Calu3 (cell line): ENCODE data around the gene JAZF1. TPM values are rescaled to one million over a fixed set of nuclear protein-coding genes. Genes with fewer than 3 reads are reported as not detected.

ENCODE experiments used
- BruUV-seq: library from RNA; stranded (reverse); fragments of 400-500 nt; replicated peaks from 2 replicates; lab custom pipeline; 2021; lab: Mats Ljungman, UMichigan
- CTCF ChIA-PET: fragments of 300-600 bp; sonication (Branson Sonifier 250); formaldehyde crosslinking; loops from one replicate; lab custom pipeline; 2022; ENCODE audit warnings: antibody characterized with exemption; lab: Charles Lee
- DNase-seq: peaks from one replicate; pipeline ENCODE4 v3.0.0; 2022
- H3K27ac Mint-ChIP-seq: one replicate; pipeline ENCODE4 v1.8.0; 2022; ENCODE audit warnings: mixed read lengths; ENCODE audit not compliant: unreplicated experiment
- H3K27me3 Mint-ChIP-seq: one replicate; pipeline ENCODE4 v1.8.0; 2022; ENCODE audit warnings: mixed read lengths; ENCODE audit not compliant: unreplicated experiment
- H3K36me3 Mint-ChIP-seq: one replicate; pipeline ENCODE4 v1.8.0; 2022; ENCODE audit warnings: mild to moderate bottlenecking, moderate library complexity, mixed read lengths; ENCODE audit not compliant: insufficient read depth, unreplicated experiment
- H3K4me1 Mint-ChIP-seq: one replicate; pipeline ENCODE4 v1.8.0; 2022; ENCODE audit warnings: mild to moderate bottlenecking, low read depth, mixed read lengths; ENCODE audit not compliant: unreplicated experiment
- H3K4me3 Mint-ChIP-seq: one replicate; pipeline ENCODE4 v1.8.0; 2022; ENCODE audit warnings: mild to moderate bottlenecking, low read depth, moderate library complexity, mixed read lengths; ENCODE audit not compliant: unreplicated experiment
- H3K9me3 Mint-ChIP-seq: one replicate; pipeline ENCODE4 v1.8.0; 2022; ENCODE audit warnings: low read depth, mixed read lengths; ENCODE audit not compliant: unreplicated experiment
- CTCF ChIP-seq: fragments of 200-600 bp; IDR thresholded peaks from one replicate; pipeline ENCODE4 v1.8.0; 2022; ENCODE audit warnings: antibody characterized with exemption; ENCODE audit not compliant: unreplicated experiment
- intact Hi-C: fragments of 100-400 bp; cut with micrococcal nuclease; formaldehyde crosslinking; loops from one replicate; pipeline ENCODE4 v1.10.0; 2022; ENCODE audit not compliant: unreplicated experiment
- total RNA-seq: library from RNA; stranded (reverse); gene quantifications from 2 replicates; pipeline ENCODE4 v1.2.3, GENCODE V29; 2022

The JAZF1 gene
- total RNA-seq, 1 experiment from 2014 or later, result 10.7 TPM

DNA sequence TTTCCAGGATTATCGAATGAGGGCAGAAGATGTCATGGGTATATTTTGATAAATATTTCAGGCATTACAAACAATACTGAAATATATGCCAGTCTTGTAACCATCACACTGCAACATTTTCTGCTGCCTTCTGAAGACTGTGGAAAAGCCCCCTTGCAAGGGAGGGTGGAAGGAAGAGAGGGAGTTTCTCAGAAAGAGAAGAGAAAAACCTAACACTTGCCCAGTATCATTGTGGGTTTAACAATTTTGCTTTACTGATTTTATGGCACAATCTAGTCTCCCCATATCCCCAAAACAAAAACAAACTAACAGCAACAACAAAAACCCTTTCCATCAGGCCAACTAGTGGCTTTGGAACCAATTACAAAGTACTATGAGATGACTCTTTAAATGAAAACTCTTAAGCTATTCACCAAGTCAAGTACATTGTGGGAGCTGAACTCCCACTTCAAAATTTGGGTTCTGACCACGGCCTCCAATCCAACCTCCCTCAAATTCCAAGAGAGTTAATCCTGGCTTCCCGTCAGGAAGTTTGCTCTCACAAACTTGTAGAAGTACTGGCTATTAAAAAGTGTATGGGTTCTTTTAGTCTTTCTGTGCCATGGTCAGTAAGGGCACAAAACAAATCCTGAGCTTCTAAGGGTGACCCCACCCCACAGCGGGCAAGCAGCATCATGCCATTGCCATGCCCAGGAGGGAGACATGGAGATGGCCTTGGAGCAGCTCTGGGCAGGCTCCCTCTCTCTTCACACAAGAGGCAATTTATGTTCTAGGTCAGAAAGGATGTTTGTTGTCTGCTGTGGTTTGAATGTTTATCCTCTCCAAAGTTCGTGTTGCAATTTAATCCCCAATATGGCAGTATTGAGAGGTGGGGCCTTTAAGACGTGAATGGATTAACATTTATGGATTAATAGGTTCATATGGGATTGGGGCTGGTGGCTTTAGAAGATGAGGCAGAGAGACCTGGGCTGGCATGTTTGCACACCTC lies 96.3 kb downstream of the JAZF1 start:
- H3K27me3 Mint-ChIP-seq, result no peaks in the 10 kb centered on the region
- H3K9me3 Mint-ChIP-seq, result no peaks in the 10 kb centered on the region
- H3K4me3 Mint-ChIP-seq, result no peak overlapping the region
- no peaks in the 10 kb centered on the region for H3K36me3 Mint-ChIP-seq
- no peak overlapping the region for H3K27ac Mint-ChIP-seq
- peaks cover 13% of the 10 kb centered on the region for H3K4me1 Mint-ChIP-seq
- TF ChIP-seq CTCF, result no peak
- no TSS peak for BruUV-seq
- DNase-seq, result no peak
- CTCF ChIA-PET, result interaction anchor here (2.3 kb wide), 1 partner anchor 9 kb away, joined by 8 read pairs; no protein-coding TSS in a partner anchor
- intact Hi-C loops, result no loop called here

DNA sequence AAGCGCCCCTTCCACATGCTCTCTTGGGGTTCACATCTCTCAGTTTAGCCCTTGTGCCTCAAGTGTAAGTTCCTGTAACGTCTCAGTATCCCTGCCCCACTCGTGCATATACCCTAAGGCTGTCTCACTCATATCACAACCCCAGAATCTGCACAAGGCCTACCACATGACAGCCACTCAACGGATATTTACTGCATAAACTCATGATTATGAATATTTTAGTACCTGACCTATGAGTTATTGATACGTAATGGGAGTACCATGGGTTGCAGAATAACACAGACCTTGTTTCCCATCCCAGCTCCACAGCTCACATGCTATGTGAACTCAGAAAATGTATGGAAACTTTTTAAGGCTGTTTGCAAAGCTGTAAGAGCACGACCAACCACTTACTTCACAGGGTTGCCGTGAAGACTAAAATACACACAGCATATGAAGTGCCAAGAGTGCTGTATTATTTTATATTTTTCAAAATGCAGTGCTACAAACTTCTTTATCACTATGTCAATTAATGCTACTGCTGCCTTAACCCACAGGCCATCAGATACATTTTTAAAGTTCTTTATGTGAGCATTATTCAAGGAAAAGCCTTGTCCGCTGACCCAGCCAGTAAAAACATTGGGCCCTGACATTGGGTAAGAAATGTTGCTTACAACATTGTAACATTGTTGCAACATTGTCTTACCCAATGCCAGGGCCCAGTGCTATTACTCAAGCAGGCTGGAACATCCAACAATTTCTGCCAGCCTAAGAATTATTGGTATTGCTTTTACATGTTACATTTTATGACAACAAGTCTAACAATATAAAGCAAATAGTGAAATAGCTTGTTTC lies 97.2 kb downstream of the JAZF1 start:
- no peak for DNase-seq
- TF ChIP-seq CTCF, result no peak
- CTCF ChIA-PET, result interaction anchor here (2.3 kb wide), 1 partner anchor 10 kb away, joined by 8 read pairs; no protein-coding TSS in a partner anchor
- peaks cover 13% of the 10 kb centered on the region for H3K4me1 Mint-ChIP-seq
- no peak overlapping the region for H3K27ac Mint-ChIP-seq
- no TSS peak for BruUV-seq
- H3K9me3 Mint-ChIP-seq, result no peaks in the 10 kb centered on the region
- H3K36me3 Mint-ChIP-seq, result no peaks in the 10 kb centered on the region
- no peaks in the 10 kb centered on the region for H3K27me3 Mint-ChIP-seq
- no peak overlapping the region for H3K4me3 Mint-ChIP-seq
- intact Hi-C loops, result no loop called here

GRCh38 chr7:28082071-28082470 lies 98.5 kb downstream of the JAZF1 start:
- no peak for DNase-seq
- Mint-ChIP-seq H3K27me3 (no peaks in the 10 kb centered on the region), H3K4me3 (no peak overlapping the region), H3K4me1 (peaks cover 13% of the 10 kb centered on the region), H3K27ac (no peak overlapping the region), H3K36me3 (no peaks in the 10 kb centered on the region), H3K9me3 (no peaks in the 10 kb centered on the region)
- no TSS peak for BruUV-seq
- intact Hi-C loops, result no loop called here
- CTCF ChIA-PET, result no interaction called here
- TF ChIP-seq CTCF, result no peak

DNA sequence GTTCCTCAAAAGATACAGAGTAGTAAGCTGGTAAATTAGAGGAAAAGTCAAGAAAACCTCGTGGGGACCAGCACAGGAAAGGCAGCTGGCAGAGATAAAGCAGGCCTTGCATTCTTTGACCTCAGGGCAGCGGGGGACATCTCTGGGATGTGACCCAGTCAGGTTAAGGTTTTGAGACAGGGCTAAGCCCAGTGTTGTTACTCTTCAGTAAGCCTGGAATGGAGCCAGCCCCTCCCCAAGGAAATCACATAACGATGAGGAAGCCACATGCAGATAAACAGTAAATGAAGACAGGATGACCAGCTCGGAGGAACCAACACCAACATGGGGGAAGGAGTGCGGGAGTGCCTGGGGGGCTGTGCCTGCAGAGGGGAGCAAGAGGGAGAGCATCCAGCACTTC lies 99.6 kb downstream of the JAZF1 start:
- Mint-ChIP-seq H3K9me3 (no peaks in the 10 kb centered on the region), H3K4me1 (peaks cover 13% of the 10 kb centered on the region), H3K36me3 (no peaks in the 10 kb centered on the region), H3K27me3 (no peaks in the 10 kb centered on the region), H3K27ac (no peak overlapping the region), H3K4me3 (no peak overlapping the region)
- DNase-seq, result no peak
- intact Hi-C loops, result no loop called here
- CTCF ChIA-PET, result interaction anchor here (0.7 to 5.2 kb wide), 3 partner anchors 18 to 745 kb away, joined by 3 to 88 read pairs (median 3); no protein-coding TSS in a partner anchor
- TF ChIP-seq CTCF, result no peak
- BruUV-seq, result no TSS peak
